Small intestine (tissue), 7 donors: ENCODE measurements around the gene SCYGR8. TPM values are rescaled to one million over a fixed set of nuclear protein-coding genes. Genes with fewer than 3 reads are reported as not detected.
"Not testable (repeated sequence)": the region's sequence is repeated elsewhere in the genome, so short reads cannot be mapped to it uniquely, and the experiment has no call there.

Experiments used
- DNase-seq, 2 donors: peaks; one replicate each; pipeline versions ENCODE4 v3.0.0 to v3.0.0-alpha.2; 2013
- FAIRE-seq: peaks from 2 replicates; lab custom pipeline; 2012; peaks lifted over from hg19 to GRCh38; lab: Jason Lieb, UNC
- H3K27ac ChIP-seq, 3 donors: one replicate each; pipeline ENCODE4 v1.5.1; 2013; ENCODE audit warnings: low read length in 2 of 3, mild to moderate bottlenecking in 2 of 3, control low read depth in 1 of 3, inconsistent platforms in 1 of 3, low read depth in 1 of 3, moderate library complexity in 1 of 3
- H3K27me3 ChIP-seq, 3 donors: one replicate each; pipeline ENCODE4 v1.6.1; 2013; ENCODE audit warnings: low read length in 3 of 3, inconsistent platforms in 1 of 3; ENCODE audit not compliant: control insufficient read depth in 3 of 3, insufficient read depth in 3 of 3
- H3K36me3 ChIP-seq, 3 donors: one replicate each; pipeline ENCODE4 v1.6.1; 2013; ENCODE audit warnings: low read length in 3 of 3, inconsistent platforms in 1 of 3, low read depth in 1 of 3, mild to moderate bottlenecking in 1 of 3, moderate library complexity in 1 of 3; ENCODE audit not compliant: control insufficient read depth in 3 of 3, insufficient read depth in 2 of 3
- H3K4me1 ChIP-seq, 3 donors: one replicate each; pipeline ENCODE4 v1.6.1; 2013; ENCODE audit warnings: low read length in 2 of 3, inconsistent platforms in 1 of 3, low read depth in 1 of 3, mild to moderate bottlenecking in 1 of 3, moderate library complexity in 1 of 3; ENCODE audit not compliant: control insufficient read depth in 3 of 3, insufficient read depth in 2 of 3
- H3K4me3 ChIP-seq, 3 donors: one replicate each; pipeline ENCODE4 v1.5.1; 2013; ENCODE audit warnings: low read length in 3 of 3, control low read depth in 1 of 3, inconsistent platforms in 1 of 3, low read depth in 1 of 3, mild to moderate bottlenecking in 1 of 3, moderate library complexity in 1 of 3
- H3K9me3 ChIP-seq, 2 donors: one replicate each; pipeline ENCODE4 v1.6.1; 2013; ENCODE audit warnings: low read depth in 1 of 2, low read length in 1 of 2; ENCODE audit not compliant: control insufficient read depth in 2 of 2, insufficient read depth in 1 of 2
- WGBS, 3 donors: extraction: QIAGEN DNeasy Blood & Tissue Kit; methylation state at CpG; one replicate each; pipeline ENCODE4 v1.1.7; 2013; 5-methylcytosine and 5-hydroxymethylcytosine counted together
- polyA plus RNA-seq, 4 donors: library from polyadenylated mRNA; stranded (reverse) in 3 of 4; unstranded in 1 of 4; fragments of 200-250 nt in 3 of 4; fragments of 120-200 nt in 1 of 4; gene quantifications; one replicate each; pipeline versions ENCODE4 v1.2.1 to v1.2.3, GENCODE V29; 2013
- donor health status: healthy with polysubstance abuse.
- donor health status: control.
- donor health status: control.
- donor health status: Bipolar disorder and iron deficiency.
- donor health status: healthy.

The SCYGR8 gene
- polyA plus RNA-seq, 4 donors = not detected

GRCh38 chr2:227713291-227713690 is 32.4 kb upstream of the SCYGR8 start:
- DNase-seq (peak; percentile 74 to 84), FAIRE-seq (no peak)
- Histone ChIP-seq H3K36me3 (peaks cover 0 to 24% (median 0%) of the 10 kb centered on the region in 3 donors), H3K4me1 (peaks cover 0 to 14% (median 3%) of the 10 kb centered on the region in 3 donors), H3K27ac (peak overlapping the region in 2 of 3 donors; percentile 68 to 87), H3K4me3 (no peak overlapping the region), H3K27me3 (no peaks in the 10 kb centered on the region), H3K9me3 (peaks cover 0 to 6% of the 10 kb centered on the region in 2 donors)
- WGBS, 3 donors = 42 to 79% (median 74%) methylated on average over 1 of the region's 1 CpG

- Histone ChIP-seq H3K36me3 (peaks cover 0 to 7% (median 0%) of the 10 kb centered on the region in 3 donors), H3K27ac (peak overlapping the region in 1 of 3 donors; percentile 87), H3K9me3 (no peaks in the 10 kb centered on the region), H3K4me1 (peaks cover 0 to 27% (median 3%) of the 10 kb centered on the region in 3 donors), H3K27me3 (no peaks in the 10 kb centered on the region), H3K4me3 (peak overlapping the region in 2 of 3 donors; percentile 39 to 64)
- DNase-seq (peak in 1 of 2 donors; percentile 48), FAIRE-seq (no peak)
- 77 to 80% (median 78%) methylated on average over 2 of the region's 2 CpGs for WGBS, 3 donors
These were observed 29.2 kb upstream of the SCYGR8 start for GRCh38 chr2:227716501-227716900.

- no peak for FAIRE-seq
- WGBS, 3 donors = 2 to 10% (median 6%) methylated on average over 34 to 35 of the region's 35 CpGs
- H3K9me3 ChIP-seq = no peaks in the 10 kb centered on the region
These were observed 27.8 kb upstream of the SCYGR8 start, which contains the start of gene SLC19A3 for GRCh38 chr2:227717687-227718567. SLC19A3 (minus strand) TSS chr2:227718028; CDS start chr2:227702318, 15,710 bp downstream.

GRCh38 chr2:227719641-227720040 is 26.1 kb upstream of the SCYGR8 start:
- peaks cover 0 to 40% (median 0%) of the 10 kb centered on the region in 3 donors for H3K4me1 ChIP-seq
- H3K36me3 ChIP-seq = no peaks in the 10 kb centered on the region
- H3K27ac ChIP-seq = peak overlapping the region in 1 of 3 donors; percentile 49
- no peaks in the 10 kb centered on the region for H3K27me3 ChIP-seq
- 88 to 91% (median 91%) methylated on average over 4 of the region's 4 CpGs for WGBS, 3 donors
- peak in 1 of 2 donors; percentile 66 for DNase-seq
- no peak overlapping the region for H3K4me3 ChIP-seq
- FAIRE-seq = no peak
- H3K9me3 ChIP-seq = no peaks in the 10 kb centered on the region

More at GRCh38 chr2:227717687-227718567, 27.8 kb upstream of the SCYGR8 start, which contains the start of gene SLC19A3:
- H3K4me1 ChIP-seq = peaks cover 0 to 39% (median under 1%) of the 10 kb centered on the region in 3 donors
- H3K27me3 ChIP-seq = no peaks in the 10 kb centered on the region
- H3K36me3 ChIP-seq = peaks cover 0 to 2% (median 0%) of the 10 kb centered on the region in 3 donors
- peak; percentile 90 to 96 for DNase-seq
- peak within 1 kb of the TSS; percentile 36 to 68 (median 64) for H3K4me3 ChIP-seq
- peak within 1 kb of the TSS; percentile 22 to 87 (median 79) for H3K27ac ChIP-seq

GRCh38 chr2:227720680-227721079 is 25.0 kb upstream of the SCYGR8 start:
- Histone ChIP-seq H3K9me3 (no peaks in the 10 kb centered on the region), H3K36me3 (no peaks in the 10 kb centered on the region), H3K27me3 (no peaks in the 10 kb centered on the region), H3K27ac (no peak overlapping the region), H3K4me3 (no peak overlapping the region), H3K4me1 (peaks cover 0 to 40% (median 0%) of the 10 kb centered on the region in 3 donors)
- no peak for FAIRE-seq
- 88 to 91% (median 89%) methylated on average over 4 of the region's 4 CpGs for WGBS, 3 donors
- DNase-seq = no peak

GRCh38 chr2:227722821-227723220 is 22.9 kb upstream of the SCYGR8 start:
- FAIRE-seq, H3K4me3 ChIP-seq, H3K36me3 ChIP-seq, H3K9me3 ChIP-seq, H3K27me3 ChIP-seq, DNase-seq: not testable (repeated sequence)
- WGBS, 3 donors = 55 to 70% (median 61%) methylated on average over 7 of the region's 7 CpGs
- H3K4me1 ChIP-seq = peaks cover 0 to 40% (median 0%) of the 10 kb centered on the region in 3 donors
- H3K27ac ChIP-seq = peak overlapping the region in 1 of 3 donors; percentile 60

GRCh38 chr2:227724394-227725039 is 21.2 kb upstream of the SCYGR8 start, which contains the start of gene SCYGR6:
SCYGR6 (minus strand) TSS chr2:227724757; CDS start chr2:227724757, 0 bp downstream.
- H3K4me3 ChIP-seq = no peak within 1 kb of the TSS
- FAIRE-seq (no peak), DNase-seq (no peak)
- H3K27me3 ChIP-seq = no peaks in the 10 kb centered on the region
- WGBS, 3 donors = 88 to 91% (median 89%) methylated on average over 14 to 15 of the region's 15 CpGs
- peaks cover 0 to 28% (median 0%) of the 10 kb centered on the region in 3 donors for H3K4me1 ChIP-seq
- H3K9me3 ChIP-seq = no peaks in the 10 kb centered on the region
- H3K36me3 ChIP-seq = no peaks in the 10 kb centered on the region
- H3K27ac ChIP-seq = no peak within 1 kb of the TSS

- no peak for FAIRE-seq
- H3K27ac ChIP-seq = no peak within 1 kb of the TSS
- no peaks in the 10 kb centered on the region for H3K27me3 ChIP-seq
- no peak for DNase-seq
- H3K36me3 ChIP-seq = no peaks in the 10 kb centered on the region
- 81 to 96% (median 86%) methylated on average over 3 to 5 of the region's 5 CpGs for whole genome bisulfite sequencing, 3 donors
- H3K4me3 ChIP-seq = no peak within 1 kb of the TSS
- H3K4me1 ChIP-seq = peaks cover 0 to 3% (median 0%) of the 10 kb centered on the region in 3 donors
- H3K9me3 ChIP-seq = no peaks in the 10 kb centered on the region
These were observed 17.7 kb upstream of the SCYGR8 start, which contains the start of gene SCYGR7 for GRCh38 chr2:227728035-227728434. SCYGR7 (plus strand) TSS chr2:227728335; CDS start chr2:227728335, 0 bp downstream.
